Activated effector memory CD4-positive, alpha-beta T cell treated with Interleukin-2 at 50 U/mL for 16 hours (primary cell): ENCODE results near the gene PRAC1.

ENCODE experiments used
- DNase-seq: peaks from one replicate; pipeline ENCODE4 v3.0.0-alpha.2; 2020

PRAC1 gene

DNA sequence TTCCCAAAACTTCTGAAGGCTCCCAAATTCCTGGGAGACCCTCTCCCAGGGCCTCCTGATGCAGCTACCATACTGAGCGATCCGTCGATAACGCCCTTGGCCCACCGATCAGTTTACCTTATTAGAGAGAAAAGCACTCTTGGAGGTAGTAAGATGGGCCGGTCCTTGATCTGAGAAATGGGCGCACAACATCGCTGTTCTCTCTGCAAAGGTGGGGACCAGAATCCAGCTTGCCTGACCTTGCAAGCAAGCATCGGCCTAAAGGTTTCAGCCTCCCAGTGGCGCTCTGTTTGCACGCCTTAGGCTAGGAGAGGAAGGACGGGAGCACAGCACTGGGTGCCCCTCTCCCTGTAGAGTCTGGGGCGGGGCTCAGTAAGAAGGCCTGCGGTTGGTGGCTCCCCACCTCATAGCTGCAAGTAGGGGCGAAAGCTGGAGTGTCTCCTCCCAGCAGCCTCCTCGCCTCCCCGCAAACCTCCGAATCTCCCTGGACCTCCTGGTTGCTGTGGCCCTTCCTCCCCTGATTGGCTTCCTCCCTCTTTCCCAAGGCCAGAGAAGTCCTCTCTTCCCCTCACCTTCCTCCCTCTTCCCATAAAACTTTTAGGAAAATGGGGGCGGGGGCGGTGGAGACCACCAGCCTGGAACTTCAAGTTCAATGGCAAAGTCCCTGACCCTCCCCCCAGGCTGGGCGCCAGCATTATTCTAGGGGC, at the start of gene PRAC1:
TSS of gene PRAC1 (minus strand) at position 318 of the 707 bp plus-strand sequence. CDS start at position 192, 126 bp downstream.
- no peak for DNase-seq

- no peak for DNase-seq
These were observed 48.6 kb upstream of the PRAC1 start for GRCh38 chr17:48770954-48771353.

DNA sequence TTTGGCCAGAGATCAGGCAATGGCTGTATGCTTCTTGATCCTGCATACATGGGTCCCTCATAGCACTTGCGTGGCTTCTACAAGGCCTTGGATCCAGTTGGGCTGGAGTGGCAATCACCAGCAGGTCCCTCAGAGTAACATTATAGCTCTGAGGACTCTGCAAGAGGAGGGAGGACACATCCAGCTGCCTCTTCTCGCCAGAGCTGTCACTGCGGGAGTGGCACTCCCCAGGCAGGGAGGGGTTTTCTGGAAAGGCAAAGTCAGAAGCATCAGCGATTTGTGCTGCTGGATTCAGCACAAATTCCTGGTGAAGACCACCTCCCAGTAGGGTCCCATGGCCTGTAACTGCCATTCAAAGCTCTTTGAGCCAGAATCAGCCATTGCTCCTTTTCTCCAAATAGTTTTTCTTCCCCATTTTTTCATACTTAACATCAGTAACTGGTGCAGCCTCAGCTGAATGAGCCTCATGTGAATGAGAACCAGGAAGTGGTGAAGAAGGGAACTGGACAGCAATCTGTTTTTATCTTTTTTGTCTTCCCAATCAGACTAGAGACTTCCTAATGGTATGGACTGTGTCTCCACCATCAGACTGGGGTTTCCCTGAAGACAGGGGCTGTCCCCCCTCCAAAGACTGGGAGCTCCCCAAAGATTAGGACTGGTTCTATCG, 46.8 kb upstream of the PRAC1 start:
- DNase-seq = no peak

GRCh38 chr17:48767263-48767774, 45.0 kb upstream of the PRAC1 start:
- no peak for DNase-seq

DNA sequence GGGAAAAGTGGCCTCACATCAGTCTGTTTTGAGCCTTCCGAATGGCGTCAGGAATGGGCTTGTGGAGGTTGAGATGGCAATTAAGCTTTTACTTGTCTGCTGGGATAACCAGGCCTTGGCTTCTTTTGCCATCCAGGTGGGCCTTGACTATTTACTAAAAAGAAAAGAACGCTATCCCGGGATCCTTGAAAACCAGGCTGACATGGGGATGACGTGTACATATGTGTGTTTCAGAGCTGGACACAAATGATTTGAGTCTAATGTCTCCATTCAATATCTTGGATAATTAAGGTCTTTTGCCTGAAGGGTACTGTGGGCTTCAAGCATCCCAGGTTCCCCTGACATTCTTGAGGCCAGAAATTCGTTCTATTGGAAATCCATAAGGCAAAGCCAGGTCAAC, 38.8 kb upstream of the PRAC1 start:
- no peak for DNase-seq

DNA sequence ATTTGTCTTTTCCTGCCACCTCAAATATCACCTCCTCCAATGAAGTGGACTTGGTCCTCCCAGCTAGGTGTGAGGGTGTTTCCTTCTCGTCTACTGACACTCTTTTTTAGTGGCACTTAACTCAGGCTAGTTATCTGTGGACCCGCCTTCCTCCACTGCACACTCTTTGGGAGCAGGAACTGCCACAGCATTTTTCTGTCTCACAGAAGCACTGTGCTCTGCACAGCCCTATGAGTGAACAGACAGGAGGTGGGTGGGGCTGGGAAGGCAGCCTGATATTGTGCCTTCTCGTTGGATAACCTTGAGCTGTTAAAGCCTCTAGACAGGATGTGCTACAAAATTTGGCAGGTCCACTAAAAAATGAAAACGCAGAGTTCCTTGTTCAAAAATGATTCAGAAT, 38.1 kb upstream of the PRAC1 start:
- no peak for DNase-seq

DNA sequence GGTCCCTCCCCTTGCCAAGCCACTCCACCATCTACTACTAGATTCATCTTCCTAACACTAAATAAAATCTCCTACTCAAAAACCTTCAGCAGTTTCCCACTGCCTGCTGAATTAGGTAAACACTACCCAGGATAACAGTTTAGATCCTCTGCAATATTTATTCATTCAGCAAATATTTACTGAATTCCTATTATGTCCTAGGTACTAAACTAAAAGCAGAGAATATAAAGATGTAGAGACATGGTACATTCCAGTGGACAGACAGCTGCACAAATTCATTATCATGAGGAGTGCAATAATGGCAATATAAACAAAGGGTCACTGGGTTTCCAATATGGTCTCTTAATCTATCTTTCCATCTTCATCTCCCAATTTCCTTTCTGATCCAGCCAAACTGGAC, 37.0 kb upstream of the PRAC1 start:
- no peak for DNase-seq

GRCh38 chr17:48757524-48757961, 35.2 kb upstream of the PRAC1 start:
- DNase-seq = no peak

GRCh38 chr17:48756830-48757251, 34.5 kb upstream of the PRAC1 start:
- DNase-seq = no peak

GRCh38 chr17:48755356-48755755, 33.0 kb upstream of the PRAC1 start:
- no peak for DNase-seq

GRCh38 chr17:48754500-48755261, 32.4 kb upstream of the PRAC1 start:
- no peak for DNase-seq

GRCh38 chr17:48753794-48754499, 31.6 kb upstream of the PRAC1 start:
- DNase-seq = no peak

- no peak for DNase-seq
These were observed 30.3 kb upstream of the PRAC1 start for GRCh38 chr17:48752399-48753288.

GRCh38 chr17:48751733-48752398, 29.5 kb upstream of the PRAC1 start:
- no peak for DNase-seq

DNA sequence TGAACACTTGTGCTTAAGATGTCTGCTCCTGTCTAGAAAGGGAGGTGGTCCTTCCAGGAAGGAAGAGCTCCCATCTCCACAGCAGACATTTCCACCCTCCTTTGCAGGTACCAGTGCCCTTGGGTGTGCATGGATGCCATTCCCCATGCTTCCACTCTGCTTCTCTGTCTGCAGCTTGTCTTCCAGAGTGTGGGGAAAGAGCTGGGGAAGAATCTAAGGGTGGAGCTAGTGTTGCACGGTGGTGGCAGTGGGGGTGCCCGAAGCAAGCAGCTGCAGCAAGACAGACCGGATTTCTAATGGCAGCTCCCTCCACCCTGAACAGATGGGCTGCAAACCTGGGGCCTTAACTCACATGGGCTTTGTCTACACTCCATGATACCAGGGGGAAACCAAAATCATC, 28.9 kb upstream of the PRAC1 start:
- no peak for DNase-seq

- DNase-seq = no peak
These were observed 27.6 kb upstream of the PRAC1 start for GRCh38 chr17:48749621-48750553.

- DNase-seq = no peak
These were observed 26.6 kb upstream of the PRAC1 start for GRCh38 chr17:48748718-48749566.

GRCh38 chr17:48747445-48748363, 25.4 kb upstream of the PRAC1 start:
- DNase-seq = no peak
